Measurements from ENCODE around the gene NRROS. TPM values are rescaled to one million over a fixed set of nuclear protein-coding genes. Genes with fewer than 3 reads are reported as not detected.

The NRROS gene
- total and polyA plus RNA-seq, 2 of the 4 experiments (the other 2 are of a cell fraction), result 0.10 TPM; not detected in 1

DNA sequence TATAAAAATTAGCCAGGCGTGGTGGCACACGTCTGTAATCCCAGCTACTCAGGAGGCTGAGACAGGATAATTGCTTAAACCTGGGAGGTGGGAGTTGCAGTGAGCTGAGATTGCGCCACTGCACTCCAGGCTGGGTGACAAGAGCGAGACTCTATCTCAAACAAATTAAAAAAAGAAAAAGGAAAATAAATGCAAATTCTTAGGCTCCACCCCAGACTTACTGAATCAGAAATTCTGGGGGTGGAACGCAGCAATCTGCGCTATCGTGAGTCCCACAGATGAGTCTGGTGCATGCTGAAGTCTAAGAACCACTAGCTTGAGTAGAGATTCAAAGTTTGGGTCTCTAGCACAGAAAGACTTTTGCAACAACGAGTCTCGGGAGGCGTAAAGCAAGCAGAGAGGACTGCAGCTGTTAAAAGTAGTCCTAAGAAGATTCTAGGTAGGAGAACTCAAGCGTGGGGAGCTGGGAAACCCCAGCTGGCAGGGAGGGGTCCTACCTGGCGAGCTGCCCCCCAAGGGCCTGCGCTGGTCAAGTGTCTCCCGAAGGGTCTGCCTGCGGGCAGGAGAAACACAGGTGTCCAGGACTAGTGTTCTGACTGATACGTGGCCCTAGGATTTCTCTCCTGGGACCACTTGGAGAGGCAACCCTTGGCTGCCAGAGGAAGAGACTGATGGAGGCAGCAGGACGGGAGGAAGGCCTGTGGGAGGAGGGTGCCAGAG lies 50.6 kb downstream of the NRROS start:
- CTCF ChIA-PET, result interaction anchor here (0.9 kb wide), 1 partner anchor 81 kb away, joined by 4 read pairs; no protein-coding TSS in a partner anchor
- H2BK5ac ChIP-seq (ENCODE audit: low read depth, low read length, poor library complexity, severe bottlenecking), result no peak overlapping the region
- in situ Hi-C loops (cut with MboI; ENCODE audit: low sequenced_read_pairs), result loop anchor here (5.0 kb wide), 1 partner anchor 83 kb away; no protein-coding TSS in a partner anchor

More for the DNA sequence above, 50.6 kb downstream of the NRROS start:
- ATAC-seq (ENCODE audit: low read depth), result no peak
- Histone ChIP-seq H4K20me1 (ENCODE audit: insufficient read depth, low read length) (no peaks in the 10 kb centered on the region), H3K14ac (replicated peaks; ENCODE audit: low read depth, low read length) (no peak overlapping the region), H3K27ac (ENCODE audit: insufficient read depth, low read length) (no peak overlapping the region), H3K4me2 (ENCODE audit: low read depth, low read length) (no peak overlapping the region), H2AK5ac (ENCODE audit: low read depth, low read length) (no peak overlapping the region), H3K18ac (ENCODE audit: low read depth, low read length) (no peak overlapping the region), H3K23ac (ENCODE audit: low read depth, low read length) (no peak overlapping the region), H3K4me3 (ENCODE audit: insufficient read depth, low read depth, low read length) (no peak overlapping the region), H3K9me3 (ENCODE audit: control insufficient read depth, insufficient read depth, low read length) (no peaks in the 10 kb centered on the region), H4K91ac (ENCODE audit: insufficient read depth, low read depth, low read length) (no peak overlapping the region), H3K27me3 (ENCODE audit: control insufficient read depth, insufficient read depth, low read length) (peaks cover 7% of the 10 kb centered on the region), H2AFZ (replicated peaks; ENCODE audit: low read length, poor library complexity) (no peak overlapping the region), H2AK9ac (replicated peaks; ENCODE audit: low read depth, low read length, poor library complexity) (no peak overlapping the region), H3K4ac (ENCODE audit: low read depth, low read length) (no peak overlapping the region), H3K56ac (ENCODE audit: extremely low read depth, insufficient read depth, low read length) (no peak overlapping the region), H3K36me3 (ENCODE audit: control insufficient read depth, insufficient read depth, low read length) (no peaks in the 10 kb centered on the region), H4K5ac (ENCODE audit: low read depth, low read length) (no peak overlapping the region), H2BK120ac (ENCODE audit: low read depth, low read length) (no peak overlapping the region), H3K9ac (ENCODE audit: low read depth, low read length) (no peak overlapping the region), H4K8ac (ENCODE audit: low read depth in 2 of 2, low read length in 2 of 2) (no peak overlapping the region), H2BK15ac (ENCODE audit: low read depth, low read length) (no peak overlapping the region), H2BK20ac (ENCODE audit: low read depth, low read length) (no peak overlapping the region), H3K79me1 (ENCODE audit: low read depth in 1 of 2, low read length in 2 of 2) (no peaks in the 10 kb centered on the region), H3K4me1 (ENCODE audit: control insufficient read depth, insufficient read depth, low read length) (peaks cover 5% of the 10 kb centered on the region; the same call in 1 of the 2 replicates), H3K9me1 (ENCODE audit: insufficient read depth, low read length) (no peaks in the 10 kb centered on the region; the same call in 1 of the 2 replicates)
- dilution Hi-C loops (cut with HindIII; ENCODE audit: low sequenced_read_pairs, unreplicated experiment) (no loop called here), intact Hi-C loops (cut with micrococcal nuclease) (loop anchor here (10.0 kb wide), 1 partner anchor 435 kb away; no protein-coding TSS in a partner anchor)
- 93% methylated on average over 2 of the region's 17 CpGs; no CpG with 5 or more reads in 1 of the 2 experiments for WGBS, 2 experiments (ENCODE audit: extremely low coverage in 2 of 2, insufficient read length in 1 of 2)
- no peak for DNase-seq
- no peak for TF ChIP-seq RCOR1 (IDR thresholded peaks at IDR 0.05; ENCODE audit: insufficient replicate concordance, low read length)
- no peak for TF ChIP-seq FOS (IDR thresholded peaks at IDR 0.05; ENCODE audit: low read depth, low read length)
- TF ChIP-seq, protein P1, sequence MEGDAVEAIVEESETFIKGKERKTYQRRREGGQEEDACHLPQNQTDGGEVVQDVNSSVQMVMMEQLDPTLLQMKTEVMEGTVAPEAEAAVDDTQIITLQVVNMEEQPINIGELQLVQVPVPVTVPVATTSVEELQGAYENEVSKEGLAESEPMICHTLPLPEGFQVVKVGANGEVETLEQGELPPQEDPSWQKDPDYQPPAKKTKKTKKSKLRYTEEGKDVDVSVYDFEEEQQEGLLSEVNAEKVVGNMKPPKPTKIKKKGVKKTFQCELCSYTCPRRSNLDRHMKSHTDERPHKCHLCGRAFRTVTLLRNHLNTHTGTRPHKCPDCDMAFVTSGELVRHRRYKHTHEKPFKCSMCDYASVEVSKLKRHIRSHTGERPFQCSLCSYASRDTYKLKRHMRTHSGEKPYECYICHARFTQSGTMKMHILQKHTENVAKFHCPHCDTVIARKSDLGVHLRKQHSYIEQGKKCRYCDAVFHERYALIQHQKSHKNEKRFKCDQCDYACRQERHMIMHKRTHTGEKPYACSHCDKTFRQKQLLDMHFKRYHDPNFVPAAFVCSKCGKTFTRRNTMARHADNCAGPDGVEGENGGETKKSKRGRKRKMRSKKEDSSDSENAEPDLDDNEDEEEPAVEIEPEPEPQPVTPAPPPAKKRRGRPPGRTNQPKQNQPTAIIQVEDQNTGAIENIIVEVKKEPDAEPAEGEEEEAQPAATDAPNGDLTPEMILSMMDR (conservative IDR thresholded peaks at IDR 0.05; ENCODE audit: low read depth, low read length), result no peak
- TF ChIP-seq POLR2A (IDR thresholded peaks at IDR 0.05; ENCODE audit: low read depth, low read length), result no peak
- no peak for TF ChIP-seq CEBPB (IDR thresholded peaks at IDR 0.05; ENCODE audit: low read depth, low read length)
- no peak for TF ChIP-seq NFE2L2 (IDR thresholded peaks at IDR 0.05; ENCODE audit: low read depth, low read length)
- TF ChIP-seq, protein P2, sequence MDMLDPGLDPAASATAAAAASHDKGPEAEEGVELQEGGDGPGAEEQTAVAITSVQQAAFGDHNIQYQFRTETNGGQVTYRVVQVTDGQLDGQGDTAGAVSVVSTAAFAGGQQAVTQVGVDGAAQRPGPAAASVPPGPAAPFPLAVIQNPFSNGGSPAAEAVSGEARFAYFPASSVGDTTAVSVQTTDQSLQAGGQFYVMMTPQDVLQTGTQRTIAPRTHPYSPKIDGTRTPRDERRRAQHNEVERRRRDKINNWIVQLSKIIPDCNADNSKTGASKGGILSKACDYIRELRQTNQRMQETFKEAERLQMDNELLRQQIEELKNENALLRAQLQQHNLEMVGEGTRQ (IDR thresholded peaks at IDR 0.05; ENCODE audit: low read depth, low read length), result no peak
- no peak for TF ChIP-seq MXI1 (IDR thresholded peaks at IDR 0.05; ENCODE audit: borderline replicate concordance, low read depth, low read length)
- TF ChIP-seq RFX5 (IDR thresholded peaks at IDR 0.05; ENCODE audit: low read depth, low read length), result no peak
- TF ChIP-seq, protein P3, sequence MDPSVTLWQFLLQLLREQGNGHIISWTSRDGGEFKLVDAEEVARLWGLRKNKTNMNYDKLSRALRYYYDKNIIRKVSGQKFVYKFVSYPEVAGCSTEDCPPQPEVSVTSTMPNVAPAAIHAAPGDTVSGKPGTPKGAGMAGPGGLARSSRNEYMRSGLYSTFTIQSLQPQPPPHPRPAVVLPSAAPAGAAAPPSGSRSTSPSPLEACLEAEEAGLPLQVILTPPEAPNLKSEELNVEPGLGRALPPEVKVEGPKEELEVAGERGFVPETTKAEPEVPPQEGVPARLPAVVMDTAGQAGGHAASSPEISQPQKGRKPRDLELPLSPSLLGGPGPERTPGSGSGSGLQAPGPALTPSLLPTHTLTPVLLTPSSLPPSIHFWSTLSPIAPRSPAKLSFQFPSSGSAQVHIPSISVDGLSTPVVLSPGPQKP (IDR thresholded peaks at IDR 0.05; ENCODE audit: borderline replicate concordance, low read depth, low read length), result no peak
- TF ChIP-seq MAFK (IDR thresholded peaks at IDR 0.05; ENCODE audit: low read depth, low read length), result no peak
- no peak for TF ChIP-seq BHLHE40 (IDR thresholded peaks at IDR 0.05; ENCODE audit: low read depth, low read length)
- no peak for TF ChIP-seq RAD21 (IDR thresholded peaks at IDR 0.05; ENCODE audit: low read length)
- TF ChIP-seq CHD1 (IDR thresholded peaks at IDR 0.05; ENCODE audit: low read depth, low read length), result no peak
- POLR2A ChIA-PET (ENCODE audit: unreplicated experiment), result no interaction called here
- no TSS peak for BruUV-seq (replicated peaks)

Data from IMR-90 (cell line).